Parathyroid adenoma (tissue), 2 donors: Measurements from ENCODE around the gene PADI6.

Source experiments
- H2AFZ ChIP-seq: fragments of 300-600 bp; sonication (generic); one replicate; pipeline ENCODE4 v1.7.0; 2017; ENCODE audit warnings: antibody characterized with exemption, mild to moderate bottlenecking
- H3K27ac ChIP-seq: fragments of 300-600 bp; sonication (generic); one replicate; pipeline ENCODE4 v1.7.0; 2017
- H3K27me3 ChIP-seq: fragments of 300-600 bp; sonication (generic); one replicate; pipeline ENCODE4 v1.7.0; 2017; ENCODE audit warnings: low read length; ENCODE audit not compliant: control insufficient read depth, insufficient read depth
- H3K36me3 ChIP-seq: fragments of 300-600 bp; sonication (generic); one replicate; pipeline ENCODE4 v1.7.0; 2017; ENCODE audit warnings: low read length; ENCODE audit not compliant: control insufficient read depth, insufficient read depth
- H3K4me1 ChIP-seq: fragments of 300-600 bp; sonication (generic); one replicate; pipeline ENCODE4 v1.7.0; 2017; ENCODE audit warnings: control low read depth
- H3K4me2 ChIP-seq: fragments of 300-600 bp; sonication (generic); one replicate; pipeline ENCODE4 v1.7.0; 2017; ENCODE audit warnings: low read length
- H3K4me3 ChIP-seq: fragments of 300-600 bp; sonication (generic); one replicate; pipeline ENCODE4 v1.7.0; 2017; ENCODE audit warnings: low read depth, low read length
- H3K79me2 ChIP-seq: fragments of 300-600 bp; sonication (generic); one replicate; pipeline ENCODE4 v1.7.0; 2017; ENCODE audit warnings: control low read depth
- H3K9ac ChIP-seq: fragments of 300-600 bp; sonication (generic); one replicate; pipeline ENCODE4 v1.7.0; 2017; ENCODE audit warnings: mild to moderate bottlenecking
- H3K9me3 ChIP-seq: fragments of 300-600 bp; sonication (generic); one replicate; pipeline ENCODE4 v1.7.0; 2017; ENCODE audit warnings: low read length; ENCODE audit not compliant: control insufficient read depth
- TF ChIP-seq, protein P1 (sequence below): fragments of 300-600 bp; sonication (generic); IDR thresholded peaks from one replicate; pipeline ENCODE4 v1.7.0; 2017; ENCODE audit warnings: antibody characterized with exemption, mild to moderate bottlenecking
- donor health status: primary hyperparathyroidism.

Gene PADI6

DNA sequence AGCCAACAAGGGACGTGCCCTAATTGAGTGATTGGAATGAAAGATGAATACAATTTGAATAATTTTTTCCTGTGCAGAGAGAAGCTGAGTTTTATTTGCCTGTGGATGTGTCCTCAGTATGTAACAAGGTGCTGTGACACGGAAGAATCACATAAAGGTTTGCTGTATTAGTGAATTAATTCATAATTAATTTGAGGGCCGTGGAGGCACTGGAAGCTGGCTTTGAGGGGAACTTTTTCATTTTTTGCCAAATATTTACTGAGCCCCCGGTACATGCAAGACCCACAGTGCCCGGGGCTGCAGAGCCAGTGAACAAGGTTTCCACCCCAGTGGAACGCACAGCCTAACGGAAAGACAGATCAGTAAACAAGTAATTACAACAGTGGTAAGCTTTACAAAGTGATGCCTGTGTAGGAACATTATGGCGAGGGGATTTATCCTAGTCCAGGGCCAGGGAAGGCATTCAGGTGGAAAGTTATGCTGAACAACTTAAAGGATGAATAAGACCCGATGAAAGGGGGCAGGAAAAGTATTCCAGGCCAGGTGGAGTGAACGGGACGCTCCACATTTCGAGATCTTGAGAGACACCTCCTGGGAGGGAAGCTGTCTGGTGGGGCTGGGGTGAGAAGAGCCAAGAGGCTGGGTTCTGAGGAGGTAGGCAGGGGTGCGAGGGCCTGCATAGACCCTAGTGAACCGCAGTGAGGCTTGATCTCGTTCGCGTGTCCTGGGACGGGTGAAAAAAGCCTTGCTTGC, 68.3 kb downstream of the PADI6 start:
- Histone ChIP-seq H3K4me3 (peak overlapping the region; percentile 49), H2AFZ (peak overlapping the region; percentile 81), H3K4me1 (no peaks in the 10 kb centered on the region), H3K9ac (no peak overlapping the region), H3K27me3 (no peaks in the 10 kb centered on the region), H3K79me2 (no peaks in the 10 kb centered on the region), H3K27ac (peak overlapping the region; percentile 51), H3K36me3 (no peaks in the 10 kb centered on the region), H3K9me3 (no peaks in the 10 kb centered on the region), H3K4me2 (peak overlapping the region; percentile 91)
- TF ChIP-seq, protein P1, sequence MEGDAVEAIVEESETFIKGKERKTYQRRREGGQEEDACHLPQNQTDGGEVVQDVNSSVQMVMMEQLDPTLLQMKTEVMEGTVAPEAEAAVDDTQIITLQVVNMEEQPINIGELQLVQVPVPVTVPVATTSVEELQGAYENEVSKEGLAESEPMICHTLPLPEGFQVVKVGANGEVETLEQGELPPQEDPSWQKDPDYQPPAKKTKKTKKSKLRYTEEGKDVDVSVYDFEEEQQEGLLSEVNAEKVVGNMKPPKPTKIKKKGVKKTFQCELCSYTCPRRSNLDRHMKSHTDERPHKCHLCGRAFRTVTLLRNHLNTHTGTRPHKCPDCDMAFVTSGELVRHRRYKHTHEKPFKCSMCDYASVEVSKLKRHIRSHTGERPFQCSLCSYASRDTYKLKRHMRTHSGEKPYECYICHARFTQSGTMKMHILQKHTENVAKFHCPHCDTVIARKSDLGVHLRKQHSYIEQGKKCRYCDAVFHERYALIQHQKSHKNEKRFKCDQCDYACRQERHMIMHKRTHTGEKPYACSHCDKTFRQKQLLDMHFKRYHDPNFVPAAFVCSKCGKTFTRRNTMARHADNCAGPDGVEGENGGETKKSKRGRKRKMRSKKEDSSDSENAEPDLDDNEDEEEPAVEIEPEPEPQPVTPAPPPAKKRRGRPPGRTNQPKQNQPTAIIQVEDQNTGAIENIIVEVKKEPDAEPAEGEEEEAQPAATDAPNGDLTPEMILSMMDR: no peak

DNA sequence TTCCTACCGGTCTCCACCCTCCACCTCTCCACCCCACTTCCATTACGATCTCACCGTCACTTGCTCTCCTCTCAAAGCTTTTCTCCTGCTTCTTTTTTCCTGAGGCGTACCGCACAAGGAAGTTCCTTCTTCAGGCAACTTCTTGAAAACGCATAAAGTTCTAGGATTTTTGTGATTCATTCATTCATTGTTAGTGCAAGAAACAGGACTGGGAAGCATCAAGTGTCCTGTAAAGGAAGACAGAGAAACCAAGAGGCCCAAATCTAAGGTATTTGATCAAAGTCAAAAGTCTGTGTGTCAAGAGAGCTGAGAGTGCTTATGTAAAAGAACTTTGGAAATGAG, 68.8 kb downstream of the PADI6 start:
- Histone ChIP-seq H3K36me3 (no peaks in the 10 kb centered on the region), H3K27ac (no peak overlapping the region), H2AFZ (no peak overlapping the region), H3K4me1 (no peaks in the 10 kb centered on the region), H3K4me2 (no peak overlapping the region), H3K9ac (no peak overlapping the region), H3K27me3 (no peaks in the 10 kb centered on the region), H3K4me3 (no peak overlapping the region), H3K9me3 (no peaks in the 10 kb centered on the region), H3K79me2 (no peaks in the 10 kb centered on the region)
- TF ChIP-seq, protein P1: no peak

DNA sequence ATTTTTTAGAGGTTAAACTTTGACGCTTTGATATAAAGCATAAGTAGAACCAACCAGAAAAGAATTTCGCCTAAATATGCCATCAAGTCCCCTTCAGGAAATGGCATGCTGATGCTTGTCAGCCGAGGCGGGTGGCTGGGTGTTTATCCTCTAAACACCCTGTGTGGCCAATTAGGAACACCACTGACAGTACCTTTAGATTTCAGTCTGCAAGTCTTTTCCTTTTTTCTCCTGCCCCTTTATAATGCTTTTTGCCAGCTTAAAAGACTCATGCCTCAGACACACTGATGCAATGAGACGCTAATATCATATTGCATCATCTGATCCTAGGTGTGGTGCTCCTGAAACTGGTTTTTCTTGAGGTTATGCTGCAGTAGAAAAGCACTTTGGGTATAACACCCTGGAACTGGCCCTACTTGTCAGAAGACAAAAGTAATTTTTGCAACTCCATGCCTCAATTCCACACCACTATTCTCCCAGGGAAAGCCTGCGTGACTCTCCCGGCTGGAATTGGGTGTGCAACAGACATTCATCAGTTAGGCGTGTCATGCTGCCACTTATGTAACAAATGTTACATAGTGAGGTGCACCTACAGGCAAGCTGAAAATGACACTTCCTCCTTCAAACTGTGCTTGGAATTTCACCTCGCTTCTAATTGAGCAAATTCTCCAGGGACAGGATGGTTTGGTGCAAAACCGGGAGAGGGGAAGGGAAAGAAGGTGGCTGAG, 69.4 kb downstream of the PADI6 start:
- H3K36me3 ChIP-seq: no peaks in the 10 kb centered on the region
- no peaks in the 10 kb centered on the region for H3K79me2 ChIP-seq
- H3K9ac ChIP-seq: no peak overlapping the region
- H2AFZ ChIP-seq: no peak overlapping the region
- H3K27ac ChIP-seq: no peak overlapping the region
- H3K4me3 ChIP-seq: no peak overlapping the region
- H3K27me3 ChIP-seq: no peaks in the 10 kb centered on the region
- H3K9me3 ChIP-seq: no peaks in the 10 kb centered on the region
- H3K4me2 ChIP-seq: no peak overlapping the region
- no peaks in the 10 kb centered on the region for H3K4me1 ChIP-seq
- TF ChIP-seq, protein P1: no peak

DNA sequence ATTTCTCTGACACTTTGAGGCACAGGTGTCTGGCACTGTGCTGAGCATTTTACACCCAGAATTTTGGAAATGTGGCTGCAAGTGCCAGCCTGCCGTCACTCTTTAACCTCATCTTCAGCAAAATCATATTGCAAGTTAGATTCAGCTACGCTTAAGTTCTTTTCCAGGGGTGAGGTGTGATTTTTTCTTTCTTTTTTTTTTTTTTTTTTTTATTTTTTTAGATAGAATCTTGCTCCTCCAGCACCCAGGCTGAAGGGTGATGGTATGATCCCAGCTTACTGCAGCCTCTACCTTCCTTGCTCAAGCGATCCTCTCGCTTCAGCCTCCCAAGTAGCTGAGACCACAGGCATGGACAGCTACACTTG, 70.0 kb downstream of the PADI6 start:
- Histone ChIP-seq H3K4me3 (no peak overlapping the region), H2AFZ (no peak overlapping the region), H3K27me3 (no peaks in the 10 kb centered on the region), H3K9me3 (no peaks in the 10 kb centered on the region), H3K4me1 (no peaks in the 10 kb centered on the region), H3K4me2 (no peak overlapping the region), H3K9ac (no peak overlapping the region), H3K27ac (no peak overlapping the region), H3K79me2 (no peaks in the 10 kb centered on the region), H3K36me3 (no peaks in the 10 kb centered on the region)
- TF ChIP-seq, protein P1: no peak

DNA sequence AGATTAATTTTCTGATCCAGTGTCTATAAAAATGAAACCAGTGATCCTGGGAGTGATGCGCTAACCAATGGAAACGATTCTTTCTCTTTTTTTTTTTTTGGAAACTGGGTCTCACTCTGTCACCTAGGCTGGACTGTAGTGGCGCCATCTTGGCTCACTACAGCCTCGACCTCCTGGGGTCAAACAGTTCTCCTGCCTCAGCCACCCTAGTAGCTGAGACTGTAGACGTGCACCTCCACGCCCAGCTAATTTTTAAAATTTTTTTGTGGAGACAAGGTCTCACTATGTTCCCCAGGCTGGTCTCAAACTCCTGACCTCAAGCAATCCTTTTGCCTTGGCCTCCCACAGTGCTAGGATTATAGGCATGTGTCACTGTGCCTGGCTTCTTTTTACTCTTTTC, 70.8 kb downstream of the PADI6 start:
- H3K79me2 ChIP-seq: no peaks in the 10 kb centered on the region
- H3K4me3 ChIP-seq: no peak overlapping the region
- no peak overlapping the region for H2AFZ ChIP-seq
- H3K36me3 ChIP-seq: no peaks in the 10 kb centered on the region
- H3K4me2 ChIP-seq: no peak overlapping the region
- H3K4me1 ChIP-seq: no peaks in the 10 kb centered on the region
- no peak overlapping the region for H3K27ac ChIP-seq
- no peaks in the 10 kb centered on the region for H3K27me3 ChIP-seq
- TF ChIP-seq, protein P1: no peak
- no peak overlapping the region for H3K9ac ChIP-seq
- H3K9me3 ChIP-seq: no peaks in the 10 kb centered on the region
